Thyroid gland (tissue), 4 donors: Measurements from ENCODE around the gene KCNMA1.

ENCODE experiments used
- POLR2A ChIP-seq, 2 donors: fragments of 450-650 bp; IDR thresholded peaks; one replicate each; pipeline ENCODE4 v1.6.1; 2017; ENCODE audit warnings: antibody characterized with exemption in 2 of 2, mild to moderate bottlenecking in 2 of 2, moderate library complexity in 1 of 2
- TF ChIP-seq, protein P1 (sequence below), 6 experiments: fragments of 200-600 bp in 3 of 6; fragments of 450-650 bp in 3 of 6; sonication (generic) in 3 of 6; IDR thresholded peaks; one replicate each; pipeline ENCODE4 v1.5.1; 2016 to 2019; ENCODE audit warnings: antibody characterized with exemption in 6 of 6, mild to moderate bottlenecking in 2 of 6, inconsistent platforms in 1 of 6, moderate library complexity in 1 of 6

DNA sequence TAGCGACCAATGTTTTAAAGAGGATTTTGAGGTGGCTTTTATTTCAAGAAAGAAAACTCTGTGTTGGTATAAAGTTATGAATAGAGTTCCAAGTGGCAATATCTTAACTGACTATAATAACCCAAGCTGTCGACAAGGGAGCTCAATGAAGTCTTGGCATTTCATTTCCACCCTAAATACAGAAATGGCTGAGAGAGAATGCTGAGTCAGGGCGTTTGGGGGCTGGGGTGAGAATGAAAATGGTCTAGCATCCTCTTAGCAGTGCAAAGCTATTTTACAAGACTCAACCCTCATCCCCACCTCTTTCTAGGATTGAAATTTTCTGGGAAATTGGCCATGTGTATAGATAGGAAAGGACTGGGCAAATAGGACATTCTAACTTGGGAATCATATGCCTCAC is 759.1 kb downstream of the KCNMA1 start:
- TF ChIP-seq POLR2A (IDR thresholded peaks at IDR 0.05) = no peak
- TF ChIP-seq, protein P1, sequence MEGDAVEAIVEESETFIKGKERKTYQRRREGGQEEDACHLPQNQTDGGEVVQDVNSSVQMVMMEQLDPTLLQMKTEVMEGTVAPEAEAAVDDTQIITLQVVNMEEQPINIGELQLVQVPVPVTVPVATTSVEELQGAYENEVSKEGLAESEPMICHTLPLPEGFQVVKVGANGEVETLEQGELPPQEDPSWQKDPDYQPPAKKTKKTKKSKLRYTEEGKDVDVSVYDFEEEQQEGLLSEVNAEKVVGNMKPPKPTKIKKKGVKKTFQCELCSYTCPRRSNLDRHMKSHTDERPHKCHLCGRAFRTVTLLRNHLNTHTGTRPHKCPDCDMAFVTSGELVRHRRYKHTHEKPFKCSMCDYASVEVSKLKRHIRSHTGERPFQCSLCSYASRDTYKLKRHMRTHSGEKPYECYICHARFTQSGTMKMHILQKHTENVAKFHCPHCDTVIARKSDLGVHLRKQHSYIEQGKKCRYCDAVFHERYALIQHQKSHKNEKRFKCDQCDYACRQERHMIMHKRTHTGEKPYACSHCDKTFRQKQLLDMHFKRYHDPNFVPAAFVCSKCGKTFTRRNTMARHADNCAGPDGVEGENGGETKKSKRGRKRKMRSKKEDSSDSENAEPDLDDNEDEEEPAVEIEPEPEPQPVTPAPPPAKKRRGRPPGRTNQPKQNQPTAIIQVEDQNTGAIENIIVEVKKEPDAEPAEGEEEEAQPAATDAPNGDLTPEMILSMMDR (IDR thresholded peaks at IDR 0.05) = no peak
